ENCODE measurements around the gene UBE2D4.
"Not testable (repeated sequence)": the region's sequence is repeated elsewhere in the genome, so short reads cannot be mapped to it uniquely, and the experiment has no call there.

DNA sequence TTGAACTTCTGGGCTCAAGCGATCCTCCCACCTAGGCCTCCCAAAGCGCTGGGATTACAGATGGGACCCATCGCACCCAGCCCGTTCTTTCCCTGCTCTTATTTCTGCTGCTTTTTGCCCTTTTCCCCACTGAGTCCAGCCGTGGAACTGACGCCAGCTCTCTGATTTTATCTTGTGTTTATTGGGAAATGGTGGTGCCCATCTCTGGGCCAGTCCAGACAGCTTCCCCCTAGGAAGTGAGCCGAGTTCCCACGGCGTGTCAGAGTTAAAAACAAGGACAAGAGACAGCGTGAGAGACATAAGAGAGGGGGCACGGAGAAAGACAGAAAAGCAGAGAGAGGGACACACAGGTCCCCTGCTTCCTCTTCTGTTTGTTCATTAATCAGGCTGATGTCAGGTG lies 51.9 kb downstream of the UBE2D4 start:
- not testable (repeated sequence) for TF ChIP-seq POLR2A (IDR thresholded peaks at IDR 0.05; ENCODE audit: extremely low read depth, insufficient read length); CTCF (IDR thresholded peaks at IDR 0.05; ENCODE audit: low read depth, low read length); MYC (IDR thresholded peaks at IDR 0.05; ENCODE audit: low read depth, low read length)
